HG02571 (cell line): ENCODE measurements around the gene ZNF789.
A peak's percentile ranks its signal among the peaks of the same experiment; 100 is the strongest.

Experiments
- ATAC-seq: cut with Tn5 transposase; IDR thresholded peaks from one replicate; pipeline ENCODE4 v1.9.1; 2021; ENCODE audit warnings: mild to moderate bottlenecking, moderate library complexity; ENCODE audit not compliant: unreplicated experiment

Gene ZNF789

DNA sequence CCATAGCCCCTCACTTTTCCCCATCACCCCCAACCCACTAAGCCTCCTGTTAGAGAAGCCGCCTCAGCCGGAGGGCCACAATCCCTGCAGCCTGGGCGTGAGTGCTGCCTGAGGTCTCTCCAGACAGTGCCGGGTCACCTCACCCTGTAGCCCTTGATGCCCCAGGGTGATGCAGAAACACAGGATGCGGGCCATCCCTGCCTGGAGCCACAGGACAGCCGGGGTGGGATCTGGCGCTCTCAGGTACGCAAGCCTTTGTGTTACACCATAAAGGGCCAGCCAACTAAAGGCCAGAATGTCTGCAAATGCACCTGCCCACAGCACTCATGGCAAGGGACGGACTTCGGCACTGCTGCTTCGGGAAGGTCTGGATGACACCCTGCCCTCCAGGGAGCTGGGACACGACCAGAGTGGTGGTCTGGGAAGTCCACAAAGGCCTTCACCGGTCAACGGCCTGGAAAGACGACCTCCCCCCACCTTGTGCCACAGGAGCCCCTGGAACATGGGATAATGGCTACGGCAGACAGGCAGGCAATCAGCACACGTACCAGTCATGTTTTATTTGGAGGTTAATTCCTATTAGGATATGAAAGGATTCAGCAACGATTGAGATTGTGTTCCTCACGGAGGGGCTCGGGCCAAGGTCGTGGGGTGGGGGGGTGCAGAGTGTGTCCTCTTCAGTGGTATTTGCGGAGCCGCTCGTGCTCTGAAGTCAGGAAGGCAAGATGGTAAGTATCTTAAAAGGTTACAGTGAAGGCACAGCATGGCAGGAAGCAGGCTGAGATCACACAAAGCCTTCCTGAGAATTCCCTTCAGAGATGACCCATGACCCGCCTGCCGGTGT is 14.8 kb upstream of the ZNF789 start:
- no peak for ATAC-seq

- ATAC-seq = no peak
Measured at GRCh38 chr7:99459087-99459486, 13.6 kb upstream of the ZNF789 start.

DNA sequence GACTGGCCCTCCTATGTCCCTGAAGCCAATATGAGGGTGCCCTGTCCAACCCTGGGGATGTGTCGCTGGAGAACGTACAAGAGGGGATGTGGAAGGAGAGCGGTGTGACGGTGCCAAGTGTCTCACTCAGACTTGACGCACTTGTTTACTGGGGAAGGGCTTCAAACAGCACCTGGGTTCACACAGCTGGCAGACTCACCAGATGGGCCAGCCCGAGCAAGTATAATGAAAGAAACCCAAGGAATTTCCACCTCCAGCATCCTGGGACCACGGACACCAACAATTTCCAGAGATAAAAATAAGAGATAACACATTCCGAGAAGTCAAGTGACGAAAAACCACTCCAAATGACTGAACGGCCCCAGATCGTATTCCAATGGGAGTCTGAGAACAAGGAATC is 12.0 kb upstream of the ZNF789 start:
- no peak for ATAC-seq

GRCh38 chr7:99461221-99461620 is 11.5 kb upstream of the ZNF789 start:
- no peak for ATAC-seq

GRCh38 chr7:99465421-99465768 is 7.3 kb upstream of the ZNF789 start:
- ATAC-seq = no peak

GRCh38 chr7:99468336-99468918 is 4.3 kb upstream of the ZNF789 start:
- ATAC-seq = no peak

DNA sequence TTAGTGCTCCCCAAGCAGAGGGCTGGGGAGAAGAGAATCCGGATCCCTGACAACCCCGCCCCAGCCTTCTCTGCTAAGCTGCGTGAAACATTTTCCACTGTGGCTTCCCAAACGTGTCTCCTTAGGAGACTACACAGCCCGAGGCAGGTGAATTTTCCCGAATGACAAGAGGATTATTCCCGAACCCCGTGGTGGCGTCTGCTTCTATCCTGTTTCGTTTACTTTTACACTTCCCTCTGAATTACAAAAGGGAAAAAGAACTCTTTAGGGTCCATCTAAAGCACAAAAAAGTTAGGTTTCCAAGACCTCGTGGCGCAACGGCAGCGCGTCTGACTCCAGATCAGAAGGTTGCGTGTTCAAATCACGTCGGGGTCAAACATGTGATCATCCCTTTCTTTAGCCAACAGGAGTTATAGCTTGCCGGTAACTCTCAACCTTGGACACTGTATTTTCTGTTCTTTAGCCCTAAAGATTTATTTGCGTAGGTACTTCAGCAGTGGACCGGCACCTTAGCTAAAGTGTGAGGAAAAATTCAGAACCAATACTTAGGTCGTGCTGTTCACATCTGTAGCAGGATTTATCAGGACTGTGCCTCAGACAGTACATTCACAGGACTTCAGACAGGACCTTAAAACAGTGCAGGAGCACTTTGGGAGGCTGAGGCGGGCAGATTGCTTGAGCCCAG is 3.2 kb upstream of the ZNF789 start:
- ATAC-seq = no peak

- ATAC-seq = no peak
Measured at GRCh38 chr7:99473315-99473596, 566 bp downstream of the ZNF789 start.

GRCh38 chr7:99476107-99476506 is 3.4 kb downstream of the ZNF789 start:
- ATAC-seq = no peak

- ATAC-seq = no peak
Measured at GRCh38 chr7:99478464-99479440, 6.1 kb downstream of the ZNF789 start.

DNA sequence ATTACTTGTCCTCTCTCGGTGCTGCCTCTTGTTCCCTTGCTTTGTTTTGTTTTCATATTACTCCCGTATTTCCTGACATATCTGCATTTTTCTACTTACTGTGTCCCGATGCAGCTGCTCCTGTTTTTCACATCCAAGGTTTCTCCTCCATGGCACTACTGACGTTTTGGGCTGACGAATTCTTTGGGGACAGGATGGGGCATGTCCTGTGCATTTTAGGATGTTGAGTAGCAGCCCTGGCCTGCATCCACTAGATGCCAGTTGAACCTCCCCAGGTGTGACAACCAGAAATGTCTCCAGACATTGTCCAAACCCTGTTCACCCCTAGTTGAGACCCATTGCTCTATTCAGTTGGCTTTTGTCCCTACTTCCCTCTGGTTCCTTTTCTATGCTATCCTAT is 12.4 kb downstream of the ZNF789 start:
- no peak for ATAC-seq

DNA sequence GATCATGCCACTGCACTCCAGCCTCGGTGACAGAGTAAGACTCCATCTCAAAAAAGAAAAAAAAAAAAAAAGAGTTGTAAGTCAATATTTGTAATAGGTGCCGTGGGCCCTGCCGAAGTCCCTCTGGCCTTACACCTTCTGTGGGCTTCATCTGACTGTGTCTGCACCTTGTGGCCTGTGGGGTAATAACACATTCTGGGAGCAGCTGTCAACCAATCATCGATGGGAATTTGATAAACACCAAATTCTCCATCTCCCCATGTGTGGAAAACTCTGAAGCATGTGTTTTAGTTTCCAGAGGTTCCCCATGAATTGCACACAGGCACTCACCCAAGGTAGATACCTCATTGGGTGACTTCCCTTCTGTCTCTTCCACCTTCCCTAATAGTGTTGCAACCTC is 16.5 kb downstream of the ZNF789 start:
- ATAC-seq = no peak

- no peak for ATAC-seq
Measured at GRCh38 chr7:99490878-99491277, 18.2 kb downstream of the ZNF789 start.

DNA sequence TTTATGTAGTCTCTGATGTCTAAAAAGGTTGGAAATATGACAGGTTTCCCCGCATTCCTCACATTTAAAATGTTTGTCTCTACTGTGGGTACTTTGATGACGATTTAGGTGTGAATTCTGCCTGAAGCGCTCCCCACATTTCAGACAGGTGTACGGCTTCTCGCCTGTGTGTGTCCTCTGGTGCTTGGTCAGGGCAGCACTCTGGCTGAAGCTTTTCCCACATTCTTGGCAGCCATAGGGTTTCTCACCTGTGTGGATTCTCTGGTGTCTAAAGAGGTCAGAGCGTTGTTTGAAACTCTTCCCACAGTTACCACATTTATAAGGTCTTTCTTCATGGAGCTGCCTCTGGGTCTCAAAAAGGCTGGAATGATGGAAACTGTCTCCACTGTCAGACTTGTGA is 21.1 kb downstream of the ZNF789 start:
- ATAC-seq = no peak

GRCh38 chr7:99497766-99498545 is 25.3 kb downstream of the ZNF789 start:
- no peak for ATAC-seq

DNA sequence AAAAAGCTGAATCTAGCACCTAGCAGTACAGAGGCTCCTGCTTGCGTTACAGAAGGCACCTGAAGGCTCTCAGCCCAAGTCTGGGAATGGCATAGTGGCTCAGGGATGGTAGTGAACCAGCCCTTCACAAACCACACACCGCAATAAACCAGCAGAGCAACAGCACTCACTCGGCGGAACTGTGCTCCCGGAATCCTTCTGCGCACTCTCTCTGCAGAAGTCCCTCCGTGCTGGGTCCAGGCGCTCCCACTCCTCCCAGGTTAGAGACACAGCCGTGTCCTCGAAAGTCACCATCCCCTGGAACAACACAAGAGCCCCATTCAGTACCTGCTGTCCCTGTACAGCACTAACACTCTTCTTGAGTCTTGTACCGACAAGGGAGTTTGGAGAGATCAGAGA is 25.9 kb downstream of the ZNF789 start:
- ATAC-seq = no peak

- ATAC-seq = no peak
Measured at GRCh38 chr7:99499371-99499720, 26.7 kb downstream of the ZNF789 start.

DNA sequence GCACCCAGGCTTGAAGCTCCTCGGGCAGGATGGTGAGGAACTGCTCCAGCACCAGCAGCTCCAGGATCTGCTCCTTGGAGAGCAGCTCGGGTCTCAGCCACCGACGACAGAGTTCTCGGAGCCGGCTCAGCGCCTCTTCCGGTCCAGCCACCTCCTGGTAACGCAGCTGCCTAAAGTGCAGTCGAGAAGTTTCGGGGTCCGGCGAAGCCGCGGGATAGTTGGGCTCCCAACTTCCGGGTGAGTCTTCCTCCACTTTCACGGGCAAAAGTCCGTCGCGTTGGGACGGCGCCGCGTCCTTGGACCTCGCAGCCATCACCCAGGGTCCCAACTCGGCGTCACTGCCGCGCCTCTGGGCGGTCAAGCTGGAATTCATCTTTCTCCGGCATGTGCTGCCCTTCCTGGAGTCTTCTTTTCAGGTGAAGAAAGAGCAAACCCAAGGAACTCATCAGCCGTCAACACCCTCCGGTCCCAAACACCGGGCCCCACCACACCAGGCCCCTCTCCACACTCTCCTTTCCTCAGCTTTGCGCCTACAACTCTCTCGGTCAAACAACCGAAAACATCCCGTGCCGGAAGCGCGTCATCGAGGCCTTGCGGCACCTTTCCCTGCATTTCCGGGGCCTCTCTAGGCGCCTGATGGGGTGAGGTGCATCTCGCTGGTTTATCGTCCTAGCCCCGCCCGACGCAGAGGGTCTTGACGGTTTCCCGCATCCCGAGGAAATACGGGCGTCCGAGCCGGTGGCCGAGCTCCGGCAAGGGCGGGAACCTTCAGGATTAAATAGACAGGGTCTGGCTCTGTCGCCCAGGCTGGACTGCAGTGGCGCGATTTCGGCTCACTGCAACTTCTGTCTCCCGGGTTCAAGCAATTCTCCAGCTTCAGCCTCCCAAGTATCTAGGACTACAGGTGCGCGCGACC is 27.3 kb downstream of the ZNF789 start, which contains the start of gene ZNF394:
Gene ZNF394 (minus strand): TSS at position 561 of the 916 bp plus-strand sequence. CDS start 188 bp downstream, at position 373.
- ATAC-seq = peak; percentile 31

DNA sequence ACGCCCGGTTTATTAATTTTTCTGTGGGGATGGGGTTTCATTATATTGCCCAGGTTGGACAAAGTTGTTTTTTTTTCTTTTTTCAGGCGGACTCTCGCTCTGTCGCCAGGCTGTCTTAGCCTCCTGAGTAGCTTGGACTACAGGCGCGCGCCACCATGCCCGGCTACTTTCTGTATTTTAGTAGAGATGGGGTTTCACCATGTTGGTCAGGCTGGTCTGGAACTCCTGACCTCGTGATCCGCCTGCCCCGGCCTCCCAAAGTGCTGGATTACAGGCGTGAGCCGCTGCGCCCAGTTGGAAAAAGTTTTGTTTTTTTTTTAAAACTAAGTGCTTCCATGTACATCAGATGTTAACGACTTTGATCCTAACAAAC is 27.9 kb downstream of the ZNF789 start:
- ATAC-seq = no peak
